Ovary (tissue), 3 donors: ENCODE results near the gene PPP6R3.
"Not testable (repeated sequence)": the region's sequence is repeated elsewhere in the genome, so short reads cannot be mapped to it uniquely, and the experiment has no call there.

Source experiments
- CTCF ChIP-seq, 3 donors: fragments of 450-650 bp in 2 of 3; fragments of 200-600 bp in 1 of 3; IDR thresholded peaks; one replicate each; pipeline versions ENCODE4 v1.5.1 to v1.8.0; 2016 to 2022; ENCODE audit warnings: antibody characterized with exemption in 3 of 3, mild to moderate bottlenecking in 1 of 3
- EP300 ChIP-seq: sonication (generic); formaldehyde crosslinking; IDR thresholded peaks from one replicate; pipeline ENCODE4 v1.6.1; 2017; ENCODE audit warnings: antibody characterized with exemption
- POLR2A ChIP-seq: fragments of 450-650 bp; IDR thresholded peaks from one replicate; pipeline ENCODE4 v1.6.1; 2017; ENCODE audit warnings: antibody characterized with exemption, mild to moderate bottlenecking, moderate library complexity
- donor health status: DM: no; HTN: no; CAD: no.

- not testable (repeated sequence) for TF ChIP-seq CTCF (IDR thresholded peaks at IDR 0.05); POLR2A; EP300
Observed at GRCh38 chr11:68458340-68458739, 2.2 kb upstream of the PPP6R3 start.
